Natural killer cell (primary cell): Measurements from ENCODE around the gene CSF2RB. TPM values are rescaled to one million over a fixed set of nuclear protein-coding genes. Genes with fewer than 3 reads are reported as not detected.

Experiments used
- ATAC-seq, 3 donors: fragments of 150-1000 bp in 2 of 3; fragments of 200-7000 bp in 1 of 3; cut with Tn5 transposase; 1 replicate in 1 of 3; 2 replicates in 2 of 3; pipeline ENCODE4 v1.10.0; 2021; ENCODE audit warnings: mild to moderate bottlenecking in 2 of 3, moderate library complexity in 2 of 3
- DNase-seq, 2 donors: peaks; one replicate each; pipeline versions ENCODE4 v3.0.0 to v3.0.0-alpha.2; 2013 to 2021; ENCODE audit warnings: mixed read lengths in 1 of 2
- H3K27ac ChIP-seq: one replicate; pipeline ENCODE4 v1.5.1; 2013; ENCODE audit warnings: mild to moderate bottlenecking, low read length
- H3K27me3 ChIP-seq: one replicate; pipeline ENCODE4 v1.6.1; 2013; ENCODE audit warnings: low read length; ENCODE audit not compliant: control insufficient read depth, insufficient read depth
- H3K36me3 ChIP-seq: one replicate; pipeline ENCODE4 v1.6.1; 2013; ENCODE audit warnings: low read length; ENCODE audit not compliant: control insufficient read depth, insufficient read depth
- H3K4me1 ChIP-seq: one replicate; pipeline ENCODE4 v1.6.1; 2013; ENCODE audit warnings: low read length; ENCODE audit not compliant: control insufficient read depth, insufficient read depth
- H3K4me3 ChIP-seq: one replicate; pipeline ENCODE4 v1.5.1; 2013; ENCODE audit warnings: low read length
- H3K9me3 ChIP-seq: one replicate; pipeline ENCODE4 v1.6.1; 2013; ENCODE audit warnings: low read length; ENCODE audit not compliant: control insufficient read depth, insufficient read depth
- H3K27ac Mint-ChIP-seq, 2 donors: one replicate each; pipeline ENCODE4 v1.8.0; 2022; ENCODE audit warnings: mild to moderate bottlenecking in 2 of 2, mixed read lengths in 2 of 2, moderate library complexity in 1 of 2
- H3K27me3 Mint-ChIP-seq, 2 donors: one replicate each; pipeline ENCODE4 v1.8.0; 2022; ENCODE audit warnings: low read depth in 2 of 2, mixed read lengths in 2 of 2
- H3K36me3 Mint-ChIP-seq: one replicate; pipeline ENCODE4 v1.8.0; 2022; ENCODE audit warnings: mixed read lengths
- H3K4me1 Mint-ChIP-seq, 2 donors: one replicate each; pipeline ENCODE4 v1.8.0; 2022; ENCODE audit warnings: mixed read lengths in 2 of 2
- H3K4me3 Mint-ChIP-seq: one replicate; pipeline ENCODE4 v1.8.0; 2022; ENCODE audit warnings: mild to moderate bottlenecking, moderate library complexity, mixed read lengths
- H3K9me3 Mint-ChIP-seq, 2 donors: one replicate each; pipeline ENCODE4 v1.8.0; 2022; ENCODE audit warnings: mixed read lengths in 2 of 2
- WGBS: methylation state at CpG from one replicate; pipeline ENCODE4 v1.1.7; 2013; ENCODE audit warnings: missing lambda C conversion rate; ENCODE audit not compliant: insufficient coverage; 5-methylcytosine and 5-hydroxymethylcytosine counted together
- intact Hi-C: fragments of 100-400 bp; cut with micrococcal nuclease; formaldehyde crosslinking; loops from one replicate; pipeline ENCODE4 v1.14.2; 2022
- total RNA-seq, 4 donors: library from RNA; stranded (reverse); fragments of 120-200 nt in 1 of 4; gene quantifications; one replicate each; pipeline versions ENCODE4 v1.2.3 to v1.2.4, GENCODE V29; 2013 to 2022
- TF ChIP-seq, protein P1 (sequence below): fragments of 200-600 bp; IDR thresholded peaks from one replicate; pipeline ENCODE4 v1.8.0; 2022; ENCODE audit warnings: antibody characterized with exemption

The CSF2RB gene
- total RNA-seq, 3 donors from 2014 or later (not counting 1 experiment from before 2014, with no cell fraction given): 3.8 to 274 (median 8.2) TPM

DNA sequence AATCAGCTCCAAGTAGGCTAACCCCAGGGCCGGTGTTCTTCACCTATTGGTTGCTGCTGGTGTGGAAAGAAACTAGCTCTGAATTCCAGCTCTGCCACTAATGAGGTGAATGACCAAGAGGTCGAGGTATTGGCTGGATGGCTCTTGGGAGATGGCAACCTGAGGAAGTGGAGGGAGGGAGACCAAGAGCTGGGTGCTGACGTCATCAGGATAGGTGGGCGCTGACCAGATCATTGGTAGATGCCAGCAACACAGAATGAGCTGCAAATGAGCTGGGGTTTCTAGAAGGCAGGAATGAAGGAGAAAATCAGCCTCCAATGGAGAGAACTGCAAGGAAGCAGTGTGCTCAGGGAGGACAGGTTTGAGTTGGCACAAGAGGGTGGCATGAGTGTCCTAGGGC lies 14.7 kb upstream of the CSF2RB start:
- ATAC-seq: no peak
- no peak overlapping the region for H3K27ac ChIP-seq
- H3K9me3 Mint-ChIP-seq: peaks cover 0 to 4% of the 10 kb centered on the region in 2 donors

DNA sequence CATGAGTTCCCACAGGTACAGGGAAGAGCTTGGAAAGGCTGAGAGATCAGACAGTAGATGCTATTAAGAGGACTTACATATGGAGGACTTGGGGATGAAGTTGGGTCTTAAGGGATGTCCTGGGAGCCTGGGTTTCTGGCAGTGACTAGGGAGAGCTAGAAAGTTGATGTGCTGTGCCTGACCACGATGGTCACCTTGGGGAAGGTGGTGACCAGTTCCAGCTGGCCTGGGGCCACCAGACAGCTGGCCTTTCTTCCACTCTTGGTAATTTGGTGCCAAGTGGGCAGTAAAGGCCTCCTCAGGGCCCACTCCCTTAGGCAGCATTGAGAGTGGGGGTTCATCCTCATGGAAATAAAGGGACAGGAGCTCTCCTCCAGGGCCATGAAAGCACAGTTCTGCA lies 13.9 kb upstream of the CSF2RB start:
- no peaks in the 10 kb centered on the region for H3K27me3 ChIP-seq

More for the DNA sequence above, 14.7 kb upstream of the CSF2RB start:
- H3K4me1 ChIP-seq: no peaks in the 10 kb centered on the region
- H3K4me3 Mint-ChIP-seq: no peak overlapping the region
- no peak overlapping the region for H3K27ac Mint-ChIP-seq
- 87% methylated on average over 4 of the region's 4 CpGs for WGBS
- H3K36me3 Mint-ChIP-seq: no peaks in the 10 kb centered on the region
- peaks cover 0 to 4% of the 10 kb centered on the region in 2 donors for H3K4me1 Mint-ChIP-seq
- H3K27me3 ChIP-seq: no peaks in the 10 kb centered on the region
- TF ChIP-seq, protein P1, sequence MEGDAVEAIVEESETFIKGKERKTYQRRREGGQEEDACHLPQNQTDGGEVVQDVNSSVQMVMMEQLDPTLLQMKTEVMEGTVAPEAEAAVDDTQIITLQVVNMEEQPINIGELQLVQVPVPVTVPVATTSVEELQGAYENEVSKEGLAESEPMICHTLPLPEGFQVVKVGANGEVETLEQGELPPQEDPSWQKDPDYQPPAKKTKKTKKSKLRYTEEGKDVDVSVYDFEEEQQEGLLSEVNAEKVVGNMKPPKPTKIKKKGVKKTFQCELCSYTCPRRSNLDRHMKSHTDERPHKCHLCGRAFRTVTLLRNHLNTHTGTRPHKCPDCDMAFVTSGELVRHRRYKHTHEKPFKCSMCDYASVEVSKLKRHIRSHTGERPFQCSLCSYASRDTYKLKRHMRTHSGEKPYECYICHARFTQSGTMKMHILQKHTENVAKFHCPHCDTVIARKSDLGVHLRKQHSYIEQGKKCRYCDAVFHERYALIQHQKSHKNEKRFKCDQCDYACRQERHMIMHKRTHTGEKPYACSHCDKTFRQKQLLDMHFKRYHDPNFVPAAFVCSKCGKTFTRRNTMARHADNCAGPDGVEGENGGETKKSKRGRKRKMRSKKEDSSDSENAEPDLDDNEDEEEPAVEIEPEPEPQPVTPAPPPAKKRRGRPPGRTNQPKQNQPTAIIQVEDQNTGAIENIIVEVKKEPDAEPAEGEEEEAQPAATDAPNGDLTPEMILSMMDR: no peak
- H3K36me3 ChIP-seq: no peaks in the 10 kb centered on the region
- no peak overlapping the region for H3K4me3 ChIP-seq
- H3K27me3 Mint-ChIP-seq: peaks cover 18 to 21% of the 10 kb centered on the region in 2 donors
- DNase-seq: no peak
- intact Hi-C loops: no loop called here
- H3K9me3 ChIP-seq: peaks cover 7% of the 10 kb centered on the region

DNA sequence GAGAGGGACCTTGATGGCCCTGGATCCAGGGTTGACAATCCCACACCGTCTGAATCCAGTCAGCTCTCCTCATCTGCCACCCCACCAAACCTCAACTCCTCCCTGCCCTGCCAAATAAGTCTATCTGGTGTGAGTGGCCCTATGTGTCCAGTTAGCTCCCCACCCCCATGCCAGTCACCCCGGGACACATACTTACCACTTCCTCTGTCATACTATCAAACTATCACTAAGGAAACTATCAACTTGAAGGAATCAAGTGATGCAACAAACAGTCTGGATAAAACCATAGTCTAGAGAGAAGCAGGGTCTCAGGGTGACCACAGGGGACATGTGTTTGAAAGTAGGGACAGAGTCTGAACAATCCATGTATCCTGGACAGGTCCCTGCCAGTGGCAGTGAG lies 13.2 kb upstream of the CSF2RB start:
- intact Hi-C loops: no loop called here
- H3K4me1 Mint-ChIP-seq: peaks cover 0 to 4% of the 10 kb centered on the region in 2 donors
- Histone ChIP-seq H3K27ac (no peak overlapping the region), H3K27me3 (peaks cover 3% of the 10 kb centered on the region), H3K36me3 (no peaks in the 10 kb centered on the region), H3K4me3 (no peak overlapping the region), H3K9me3 (peaks cover 7% of the 10 kb centered on the region), H3K4me1 (no peaks in the 10 kb centered on the region)
- no peak overlapping the region for H3K4me3 Mint-ChIP-seq
- peak in 1 of 3 donors; percentile 83 for ATAC-seq
- DNase-seq: no peak
- no peak overlapping the region for H3K27ac Mint-ChIP-seq
- H3K36me3 Mint-ChIP-seq: no peaks in the 10 kb centered on the region
- TF ChIP-seq, protein P1: no peak
- WGBS: 51% methylated on average over 2 of the region's 2 CpGs
- peaks cover 0 to 4% of the 10 kb centered on the region in 2 donors for H3K9me3 Mint-ChIP-seq
- peaks cover 28 to 34% of the 10 kb centered on the region in 2 donors for H3K27me3 Mint-ChIP-seq

More for the DNA sequence above, 13.9 kb upstream of the CSF2RB start:
- DNase-seq: no peak
- peaks cover 0 to 4% of the 10 kb centered on the region in 2 donors for H3K4me1 Mint-ChIP-seq
- Histone ChIP-seq H3K27ac (no peak overlapping the region), H3K4me1 (no peaks in the 10 kb centered on the region), H3K9me3 (peaks cover 7% of the 10 kb centered on the region), H3K4me3 (no peak overlapping the region), H3K36me3 (no peaks in the 10 kb centered on the region)
- no peaks in the 10 kb centered on the region for H3K36me3 Mint-ChIP-seq
- no peak overlapping the region for H3K4me3 Mint-ChIP-seq
- H3K27ac Mint-ChIP-seq: no peak overlapping the region
- ATAC-seq: no peak
- TF ChIP-seq, protein P1: no peak
- intact Hi-C loops: no loop called here
- peaks cover 26% of the 10 kb centered on the region in 2 donors for H3K27me3 Mint-ChIP-seq
- WGBS: 80% methylated on average over 1 of the region's 1 CpG
- peaks cover 0 to 4% of the 10 kb centered on the region in 2 donors for H3K9me3 Mint-ChIP-seq

DNA sequence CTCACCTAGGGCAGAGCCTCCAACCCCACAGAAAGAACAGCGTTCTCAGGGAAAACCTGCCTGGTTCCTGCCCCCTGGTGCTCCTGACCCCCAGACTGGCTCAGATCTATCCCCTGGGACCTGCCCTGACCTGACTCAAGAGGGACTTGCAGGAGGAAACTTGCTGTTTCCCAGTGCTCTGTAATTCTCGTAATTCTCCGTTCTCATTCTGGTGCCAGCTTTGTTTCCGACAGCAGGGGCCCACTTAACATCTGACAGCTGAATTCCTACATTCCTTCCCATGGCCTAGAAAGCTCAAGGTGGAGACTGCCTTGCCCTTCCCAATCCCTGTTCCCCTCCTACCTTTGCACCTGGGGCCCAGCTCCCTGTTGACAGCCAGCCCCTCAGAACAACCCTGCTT lies 12.5 kb upstream of the CSF2RB start:
- Mint-ChIP-seq H3K27me3 (peaks cover 28 to 34% of the 10 kb centered on the region in 2 donors), H3K9me3 (peaks cover 0 to 4% of the 10 kb centered on the region in 2 donors), H3K4me1 (peaks cover 0 to 4% of the 10 kb centered on the region in 2 donors), H3K27ac (no peak overlapping the region), H3K4me3 (no peak overlapping the region), H3K36me3 (no peaks in the 10 kb centered on the region)
- peaks cover 3% of the 10 kb centered on the region for H3K27me3 ChIP-seq
- 92% methylated on average over 4 of the region's 4 CpGs for WGBS
- no peak for ATAC-seq
- TF ChIP-seq, protein P1: no peak
- H3K36me3 ChIP-seq: no peaks in the 10 kb centered on the region
- intact Hi-C loops: no loop called here
- no peaks in the 10 kb centered on the region for H3K4me1 ChIP-seq
- H3K27ac ChIP-seq: no peak overlapping the region
- peaks cover 3% of the 10 kb centered on the region for H3K9me3 ChIP-seq
- H3K4me3 ChIP-seq: no peak overlapping the region
- no peak for DNase-seq
